CD4-positive, alpha-beta T cell treated with Interferon gamma for 1 hour (primary cell): ENCODE measurements around the gene NAA10.

ENCODE experiments used
- DNase-seq: peaks from one replicate; pipeline ENCODE4 v3.0.0-alpha.2; 2020

The NAA10 gene

GRCh38 chrX:153948002-153948466 lies 13.2 kb upstream of the NAA10 start:
- no peak for DNase-seq

DNA sequence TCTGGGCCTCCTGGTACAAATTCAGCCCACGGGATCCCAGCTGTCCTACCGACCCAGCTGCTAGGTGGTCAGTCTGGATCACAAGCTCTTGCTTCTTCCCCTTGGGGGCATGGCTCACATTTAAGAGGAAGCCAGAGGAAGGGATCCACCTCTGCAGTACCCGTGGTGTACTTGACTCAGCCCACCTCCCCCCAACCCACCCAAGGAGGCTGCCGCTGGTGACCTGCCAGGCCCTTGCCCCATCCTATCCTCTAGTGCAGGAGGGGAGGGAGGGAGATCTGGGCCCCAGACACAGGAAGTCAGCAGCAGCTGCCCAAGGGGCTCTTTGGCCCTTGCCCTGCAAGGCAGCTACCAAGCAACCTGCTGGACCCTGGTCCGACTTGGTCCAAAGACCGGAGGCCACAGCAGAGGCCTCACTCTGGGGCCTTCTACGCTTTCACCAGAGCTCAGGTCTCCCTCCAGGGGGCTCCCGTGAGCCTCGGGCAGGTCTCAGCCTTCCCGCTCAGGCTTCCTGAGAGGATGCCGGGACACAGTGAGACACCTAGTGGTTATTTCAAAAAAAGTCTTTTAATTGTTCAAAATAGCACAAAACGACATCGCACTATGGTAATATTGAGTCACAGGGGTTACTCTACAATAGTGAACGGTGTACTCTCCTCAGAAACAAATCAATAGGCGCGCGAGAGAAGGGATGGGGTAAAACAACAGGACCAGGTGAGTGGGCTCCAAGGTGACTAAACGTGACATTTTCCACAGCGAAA lies 12.4 kb upstream of the NAA10 start:
- DNase-seq: peak; percentile 81

GRCh38 chrX:153945956-153946943 lies 11.4 kb upstream of the NAA10 start:
- no peak for DNase-seq

DNA sequence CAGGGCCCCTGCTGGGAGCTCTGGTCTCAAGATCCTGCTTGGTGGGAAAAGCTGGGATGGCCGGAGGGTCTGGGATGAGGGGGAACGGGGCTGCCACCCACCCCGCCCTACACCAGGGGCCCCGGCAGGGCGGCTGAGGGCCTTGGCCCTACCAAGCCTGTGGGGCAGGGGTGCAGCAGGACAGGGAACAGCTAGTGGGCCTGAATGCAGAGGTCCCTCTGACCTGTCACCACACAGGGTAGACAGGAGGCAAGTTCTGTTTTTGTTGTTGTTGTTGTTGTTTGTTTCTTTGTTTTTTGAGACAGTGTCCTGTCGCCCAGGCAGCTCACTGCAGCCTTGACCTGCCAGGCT lies 9.9 kb upstream of the NAA10 start:
- DNase-seq: no peak

DNA sequence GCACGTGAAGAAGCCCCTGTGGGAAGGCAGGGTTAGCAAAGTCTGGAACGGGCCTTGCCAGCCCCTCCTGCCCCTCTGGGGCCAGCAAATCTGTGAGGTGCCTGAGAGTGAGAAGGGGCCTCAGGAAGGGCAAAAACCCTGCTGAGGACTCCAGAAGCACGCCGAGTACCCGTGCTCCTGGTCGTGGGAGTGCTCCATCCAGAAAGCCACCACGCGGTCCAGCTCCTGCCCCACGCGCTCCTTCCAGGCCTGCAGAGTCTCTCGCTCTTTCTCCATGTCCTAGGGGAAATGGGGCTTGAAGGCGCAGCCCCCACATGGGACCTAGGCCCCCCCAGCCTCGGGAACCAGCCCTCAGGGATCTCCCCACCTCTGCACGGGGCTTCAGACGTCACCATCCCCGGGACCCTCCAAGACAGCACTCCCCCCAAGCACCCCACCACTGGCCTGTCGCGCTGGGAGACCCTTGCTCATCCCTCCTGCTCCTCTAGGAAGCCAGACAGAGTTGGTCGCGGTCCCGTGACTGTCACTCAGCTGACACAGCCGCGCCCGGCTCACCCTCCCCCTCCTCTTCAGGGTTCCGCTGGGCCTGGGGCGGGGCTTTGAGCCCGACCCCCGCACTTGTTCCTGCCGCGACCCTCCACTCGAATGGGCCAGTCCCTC lies 9.4 kb upstream of the NAA10 start, which contains the start of gene RENBP:
Gene RENBP, minus strand, starts transcription at position 504 of the 660 bp plus-strand sequence. Its CDS starts 33 bp downstream, at position 471.
- peak; percentile 43 for DNase-seq

DNA sequence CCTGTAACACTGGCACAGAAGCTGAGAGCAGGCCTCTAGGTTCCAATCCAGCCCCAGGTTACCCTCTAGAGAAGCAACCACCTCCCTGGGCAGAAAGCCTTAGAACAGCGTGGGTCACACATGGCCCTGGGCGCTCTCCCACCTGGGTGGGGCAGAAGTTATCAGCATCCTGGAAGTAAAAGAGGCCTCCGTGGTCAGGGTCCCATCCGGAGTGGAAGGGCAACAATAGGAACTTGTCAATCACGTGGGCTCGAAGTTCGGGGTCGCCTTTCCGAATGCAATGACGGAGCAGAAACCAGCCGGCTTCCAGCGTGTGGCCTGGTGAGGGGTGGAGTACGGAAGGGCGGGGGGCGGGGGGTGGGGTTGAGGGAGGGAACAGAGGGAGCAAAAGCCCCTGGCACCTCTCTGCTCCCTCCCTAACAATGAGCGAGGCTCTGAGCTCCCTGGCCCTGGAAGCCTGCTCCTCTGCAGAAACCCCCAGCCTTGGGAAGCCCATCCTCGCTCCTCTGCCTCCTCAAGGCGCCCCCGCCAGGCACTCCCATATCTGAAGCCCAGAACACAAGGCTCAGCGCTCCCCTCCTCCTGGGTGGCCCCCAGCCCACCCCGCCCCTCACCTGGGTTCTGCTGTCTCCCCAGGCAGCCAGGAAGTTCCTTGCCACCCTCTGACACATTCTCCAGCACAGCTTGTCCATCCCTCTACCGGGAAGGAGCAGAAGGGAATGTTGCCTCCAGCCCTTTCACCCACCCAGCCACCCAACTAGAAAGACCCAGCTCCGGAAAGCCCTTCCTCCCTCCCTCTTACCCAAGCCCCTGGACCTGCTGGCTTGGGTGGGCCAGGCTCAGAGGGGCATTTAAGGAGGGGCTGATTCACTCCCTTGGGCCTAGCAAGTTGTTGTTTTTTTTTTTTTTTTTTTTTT lies 6.8 kb upstream of the NAA10 start:
- DNase-seq: no peak

DNA sequence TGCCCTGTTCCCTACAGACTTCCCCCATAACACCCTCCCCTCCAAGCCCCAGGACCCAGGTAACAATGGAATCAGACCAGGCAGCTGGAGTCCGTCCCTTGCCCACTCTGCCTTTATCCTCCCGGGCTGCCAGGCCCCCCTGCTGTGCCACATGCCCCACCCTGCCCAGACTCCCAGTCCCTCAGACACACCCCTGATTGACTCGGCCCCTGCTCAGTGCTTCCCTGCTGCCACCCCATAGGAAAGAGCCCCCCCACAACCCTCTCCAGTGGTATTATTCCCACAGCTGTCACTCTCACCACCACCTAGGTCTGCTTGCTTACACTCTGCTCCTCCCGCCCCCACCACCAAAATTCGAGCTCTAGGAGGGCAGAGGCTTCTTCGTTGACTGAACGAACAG lies 4.7 kb upstream of the NAA10 start:
- DNase-seq: no peak

- no peak for DNase-seq
Measured at GRCh38 chrX:153938226-153938786, 3.5 kb upstream of the NAA10 start.

GRCh38 chrX:153937056-153937455 lies 2.2 kb upstream of the NAA10 start:
- no peak for DNase-seq

- no peak for DNase-seq
Measured at GRCh38 chrX:153935326-153935851, 552 bp upstream of the NAA10 start.

- DNase-seq: no peak
Measured at GRCh38 chrX:153934148-153934761, 582 bp downstream of the NAA10 start.

DNA sequence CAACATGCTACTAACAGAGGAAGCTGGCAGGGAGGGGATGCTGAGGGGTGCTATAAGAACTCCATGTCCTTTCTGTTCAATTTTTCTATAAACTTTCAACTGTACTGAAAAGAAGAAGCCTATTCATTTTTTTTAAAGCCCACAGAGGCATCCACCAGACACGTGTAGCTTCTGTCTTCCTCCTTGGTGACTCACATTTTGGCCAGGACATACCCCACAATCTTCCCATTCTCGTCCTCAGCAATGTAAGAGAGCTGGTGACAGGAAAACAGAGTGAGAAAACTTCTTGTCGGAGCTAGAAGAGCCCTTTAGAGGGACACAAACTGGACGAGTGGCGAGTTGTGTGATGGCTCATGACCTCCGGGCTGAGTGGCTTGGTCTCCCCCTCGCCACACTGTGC lies 1.1 kb downstream of the NAA10 start:
- no peak for DNase-seq

- DNase-seq: no peak
Measured at GRCh38 chrX:153932220-153932915, 2.5 kb downstream of the NAA10 start.

- DNase-seq: no peak
Measured at GRCh38 chrX:153931748-153932147, 3.1 kb downstream of the NAA10 start.

GRCh38 chrX:153931151-153931550 lies 3.7 kb downstream of the NAA10 start:
- DNase-seq: no peak

GRCh38 chrX:153930011-153930910 lies 4.6 kb downstream of the NAA10 start:
- no peak for DNase-seq

- DNase-seq: no peak
Measured at GRCh38 chrX:153929576-153929975, 5.3 kb downstream of the NAA10 start.

DNA sequence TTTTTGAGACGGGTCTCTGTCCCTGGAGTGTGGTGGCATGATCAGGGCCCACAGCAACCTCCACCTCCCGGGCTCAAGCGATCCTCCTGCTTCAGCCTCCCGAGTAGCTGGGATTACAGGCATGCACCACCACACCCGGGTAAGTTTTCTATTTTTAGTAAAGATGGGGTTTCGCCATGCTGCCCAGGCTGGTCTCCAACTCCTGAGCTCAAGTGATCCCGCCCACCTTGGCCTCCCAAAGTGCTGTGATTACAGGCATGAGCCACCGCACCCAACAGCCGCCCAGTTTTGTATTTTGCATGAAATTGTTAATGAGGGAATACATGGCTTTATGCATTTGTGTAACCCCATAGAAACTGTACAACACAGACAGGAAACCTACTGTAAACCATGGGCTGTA lies 6.0 kb downstream of the NAA10 start:
- no peak for DNase-seq
